H9 (cell line): ENCODE measurements around the gene BNIP5. TPM values are rescaled to one million over a fixed set of nuclear protein-coding genes. Genes with fewer than 3 reads are reported as not detected.

Source experiments
- DNase-seq: peaks from one replicate; pipeline ENCODE4 v3.0.0-alpha.2; 2017
- H2AFZ ChIP-seq: one replicate; pipeline ENCODE4 v1.6.1; 2013; ENCODE audit warnings: mild to moderate bottlenecking, low read length, control low read depth, moderate library complexity
- H2AK5ac ChIP-seq: 2 replicates; pipeline ENCODE4 v1.6.1; 2013; ENCODE audit warnings: low read length, control low read depth, mixed read lengths; ENCODE audit not compliant: insufficient read length
- H2BK120ac ChIP-seq: one replicate; pipeline ENCODE4 v1.6.1; 2013; ENCODE audit warnings: low read depth, mild to moderate bottlenecking, low read length, control low read depth, inconsistent platforms; ENCODE audit not compliant: poor library complexity, severe bottlenecking
- H2BK12ac ChIP-seq: 2 replicates; pipeline ENCODE4 v1.6.1; 2013; ENCODE audit warnings: low read length, control low read depth, mixed read lengths, low read depth; ENCODE audit not compliant: insufficient read length
- H2BK15ac ChIP-seq: 2 replicates; pipeline ENCODE4 v1.6.1; 2013; ENCODE audit warnings: low read depth, low read length, control low read depth
- H2BK20ac ChIP-seq: one replicate; pipeline ENCODE4 v1.6.1; 2013; ENCODE audit warnings: low read depth, mild to moderate bottlenecking, low read length, control low read depth, inconsistent platforms; ENCODE audit not compliant: poor library complexity, severe bottlenecking
- H2BK5ac ChIP-seq: 2 replicates; pipeline ENCODE4 v1.6.1; 2013; ENCODE audit warnings: low read length, control low read depth, mixed read lengths; ENCODE audit not compliant: insufficient read length
- H3K14ac ChIP-seq: 2 replicates; pipeline ENCODE4 v1.6.1; 2013; ENCODE audit warnings: low read length, control low read depth; ENCODE audit not compliant: insufficient read depth
- H3K18ac ChIP-seq: 2 replicates; pipeline ENCODE4 v1.6.1; 2013; ENCODE audit warnings: low read depth, mild to moderate bottlenecking, mixed read lengths, low read length, control low read depth; ENCODE audit not compliant: insufficient read length
- H3K23ac ChIP-seq: 2 replicates; pipeline ENCODE4 v1.6.1; 2013; ENCODE audit warnings: low read length, control low read depth, mixed read lengths, low read depth; ENCODE audit not compliant: insufficient read length
- H3K23me2 ChIP-seq: 2 replicates; pipeline ENCODE4 v1.6.1; 2013; ENCODE audit warnings: low read depth, mild to moderate bottlenecking, mixed read lengths, low read length, control low read depth; ENCODE audit not compliant: insufficient read length, poor library complexity, severe bottlenecking
- H3K27ac ChIP-seq: 2 replicates; pipeline ENCODE4 v1.5.1; 2013; ENCODE audit warnings: low read length, control low read depth, mixed read lengths, low read depth; ENCODE audit not compliant: insufficient read length
- H3K27me3 ChIP-seq: 2 replicates; pipeline ENCODE4 v1.6.1; 2013; ENCODE audit warnings: low read length, control low read depth, inconsistent platforms; ENCODE audit not compliant: insufficient read depth
- H3K4ac ChIP-seq: 2 replicates; pipeline ENCODE4 v1.6.1; 2013; ENCODE audit warnings: low read depth, mild to moderate bottlenecking, control low read depth, inconsistent platforms, low read length, moderate library complexity
- H3K4me1 ChIP-seq: 2 replicates; pipeline ENCODE4 v1.6.1; 2013; ENCODE audit warnings: low read length, control low read depth, inconsistent platforms; ENCODE audit not compliant: insufficient read depth
- H3K4me2 ChIP-seq: 2 replicates; pipeline ENCODE4 v1.6.1; 2013; ENCODE audit warnings: low read length, control low read depth, mixed read lengths; ENCODE audit not compliant: insufficient read length, insufficient read depth
- H3K56ac ChIP-seq: 2 replicates; pipeline ENCODE4 v1.6.1; 2013; ENCODE audit warnings: low read depth, mild to moderate bottlenecking, mixed read lengths, low read length, control low read depth; ENCODE audit not compliant: insufficient read length
- H3K79me1 ChIP-seq: 2 replicates; pipeline ENCODE4 v1.6.1; 2013; ENCODE audit warnings: low read depth, mild to moderate bottlenecking, moderate library complexity, low read length, control low read depth, inconsistent platforms; ENCODE audit not compliant: insufficient read depth, poor library complexity, severe bottlenecking
- H3K79me2 ChIP-seq: 2 replicates; pipeline ENCODE4 v1.6.1; 2013; ENCODE audit warnings: low read length, control low read depth, inconsistent platforms; ENCODE audit not compliant: insufficient read depth
- H3K9ac ChIP-seq: 2 replicates; pipeline ENCODE4 v1.6.1; 2013; ENCODE audit warnings: low read length, control low read depth, mixed read lengths; ENCODE audit not compliant: insufficient read length; ENCODE audit errors: extremely low read depth
- H3K9me3 ChIP-seq: one replicate; pipeline ENCODE4 v1.6.1; 2013; ENCODE audit warnings: low read depth, low read length, inconsistent platforms; ENCODE audit not compliant: control insufficient read depth
- H3T11ph ChIP-seq: one replicate; pipeline ENCODE4 v1.6.1; 2013; ENCODE audit warnings: mild to moderate bottlenecking, low read length, control low read depth, inconsistent platforms
- H4K20me1 ChIP-seq: one replicate; pipeline ENCODE4 v1.6.1; 2013; ENCODE audit not compliant: control insufficient read depth, insufficient read length, insufficient read depth
- H4K5ac ChIP-seq: 2 replicates; pipeline ENCODE4 v1.6.1; 2013; ENCODE audit warnings: low read depth, mild to moderate bottlenecking, mixed read lengths, low read length, control low read depth; ENCODE audit not compliant: insufficient read length
- H4K8ac ChIP-seq: replicated peaks from 2 replicates; pipeline ENCODE4 v1.6.1; 2013; ENCODE audit warnings: low read length, control low read depth, mixed read lengths, low read depth; ENCODE audit not compliant: insufficient read length
- H4K91ac ChIP-seq: 2 replicates; pipeline ENCODE4 v1.6.1; 2013; ENCODE audit warnings: low read depth, mild to moderate bottlenecking, moderate library complexity, mixed read lengths, low read length, control low read depth; ENCODE audit not compliant: insufficient read length
- H3K27ac Mint-ChIP-seq, 3 experiments: 2 replicates in 2 of 3; 3 replicates in 1 of 3; pipeline ENCODE4 v1.8.0; 2020 to 2021; ENCODE audit warnings: mixed read lengths in 3 of 3, mild to moderate bottlenecking in 1 of 3, moderate library complexity in 1 of 3
- H3K27me3 Mint-ChIP-seq: 2 replicates; pipeline ENCODE4 v1.8.0; 2021; ENCODE audit warnings: low read depth, mild to moderate bottlenecking, moderate library complexity, mixed read lengths
- H3K36me3 Mint-ChIP-seq, 3 experiments: 2 replicates in 2 of 3; 3 replicates in 1 of 3; pipeline ENCODE4 v1.8.0; 2020 to 2021; ENCODE audit warnings: low read depth in 3 of 3, mixed read lengths in 3 of 3; ENCODE audit not compliant: insufficient read depth in 1 of 3
- H3K4me1 Mint-ChIP-seq, 2 experiments: 2 replicates each; pipeline ENCODE4 v1.8.0; 2020; ENCODE audit warnings: mixed read lengths in 2 of 2
- H3K4me3 Mint-ChIP-seq, 2 experiments: 2 replicates in 1 of 2; 3 replicates in 1 of 2; pipeline ENCODE4 v1.8.0; 2020 to 2021; ENCODE audit warnings: mild to moderate bottlenecking in 2 of 2, mixed read lengths in 2 of 2, moderate library complexity in 1 of 2
- H3K9me3 Mint-ChIP-seq, 2 experiments: 2 replicates in 1 of 2; 3 replicates in 1 of 2; pipeline ENCODE4 v1.8.0; 2020; ENCODE audit warnings: mild to moderate bottlenecking in 2 of 2, mixed read lengths in 2 of 2, moderate library complexity in 1 of 2
- CTCF ChIP-seq: fragments of 200-600 bp; sonication (generic); conservative IDR thresholded peaks from 3 replicates; pipeline ENCODE4 v1.8.0; 2021; ENCODE audit warnings: antibody characterized with exemption, mild to moderate bottlenecking
- WGBS: extraction: QIAGEN DNeasy Blood & Tissue Kit; methylation state at CpG from one replicate; pipeline ENCODE4 v1.1.7; 2013; ENCODE audit warnings: missing lambda C conversion rate, low lambda C conversion rate, mixed read lengths; ENCODE audit not compliant: insufficient read length; ENCODE audit errors: extremely low coverage; 5-methylcytosine and 5-hydroxymethylcytosine counted together
- total RNA-seq: library from RNA; stranded (reverse); gene quantifications from 2 replicates; pipeline ENCODE4 v1.2.1, GENCODE V29; 2021

Gene BNIP5
- total RNA-seq, 1 experiment from 2014 or later, result not detected

GRCh38 chr6:36284359-36284758 is 52.3 kb downstream of the BNIP5 start:
- no peak overlapping the region for H2BK15ac ChIP-seq
- H3K4me2 ChIP-seq, result no peak overlapping the region
- H4K20me1 ChIP-seq, result no peaks in the 10 kb centered on the region
- no peak overlapping the region for H2BK120ac ChIP-seq
- H3K27me3 Mint-ChIP-seq, result peaks cover 42% of the 10 kb centered on the region
- H3K23ac ChIP-seq, result no peak overlapping the region
- H4K8ac ChIP-seq, result no peak overlapping the region
- no peak overlapping the region for H3K4ac ChIP-seq
- no peak overlapping the region for H4K91ac ChIP-seq
- DNase-seq, result no peak
- no peaks in the 10 kb centered on the region for H3K9me3 ChIP-seq
- no peaks in the 10 kb centered on the region for H3K4me1 ChIP-seq
- no peak overlapping the region for H3K27ac Mint-ChIP-seq
- no peak overlapping the region for H3K27ac ChIP-seq
- H3K4me1 Mint-ChIP-seq, result peaks cover 2 to 3% of the 10 kb centered on the region in 2 experiments
- no peak overlapping the region for H2BK5ac ChIP-seq
- H3K18ac ChIP-seq, result no peak overlapping the region
- no CpG with 5 or more reads among the region's 1 CpG for WGBS
- no peak overlapping the region for H2BK12ac ChIP-seq
- TF ChIP-seq CTCF, result no peak
- no peaks in the 10 kb centered on the region for H3K23me2 ChIP-seq
- H3K27me3 ChIP-seq, result no peaks in the 10 kb centered on the region
- H3K9ac ChIP-seq, result no peak overlapping the region
- no peak overlapping the region for H2AK5ac ChIP-seq
- H3K4me3 Mint-ChIP-seq, result no peak overlapping the region
- no peak overlapping the region for H3K14ac ChIP-seq
- no peaks in the 10 kb centered on the region for H3K36me3 Mint-ChIP-seq
- no peaks in the 10 kb centered on the region for H3K79me2 ChIP-seq
- no peak overlapping the region for H4K5ac ChIP-seq
- no peak overlapping the region for H3T11ph ChIP-seq
- H2BK20ac ChIP-seq, result no peak overlapping the region
- no peaks in the 10 kb centered on the region for H3K79me1 ChIP-seq
- no peaks in the 10 kb centered on the region; a peak in 1 of 5 replicates for H3K9me3 Mint-ChIP-seq
- H3K56ac ChIP-seq, result no peak overlapping the region
- H2AFZ ChIP-seq, result no peak overlapping the region
